ENCODE measurements around the gene CSF3R. TPM values are rescaled to one million over a fixed set of nuclear protein-coding genes. Genes with fewer than 3 reads are reported as not detected.

The CSF3R gene
- total RNA-seq, 1 donor from 2014 or later: not detected

GRCh38 chr1:36438715-36439114, 44.0 kb downstream of the CSF3R start:
- DNase-seq: no peak
- POLR2A ChIA-PET: no interaction called here
- intact Hi-C loops (cut with micrococcal nuclease): no loop called here
- no peaks in the 10 kb centered on the region for H3K27me3 Mint-ChIP-seq
- no peak for ATAC-seq (ENCODE audit: low read depth)
- H3K27ac Mint-ChIP-seq: no peak overlapping the region
- H3K4me1 Mint-ChIP-seq: no peaks in the 10 kb centered on the region
- CTCF ChIA-PET: no interaction called here
- no peaks in the 10 kb centered on the region for H3K36me3 Mint-ChIP-seq (ENCODE audit: low read depth)
- H3K9me3 Mint-ChIP-seq: no peaks in the 10 kb centered on the region
- no peak for TF ChIP-seq CTCF (IDR thresholded peaks at IDR 0.05)
- no peak overlapping the region for H3K4me3 Mint-ChIP-seq

GRCh38 chr1:36436821-36437220, 45.9 kb downstream of the CSF3R start:
- H3K27me3 Mint-ChIP-seq: no peaks in the 10 kb centered on the region
- no peak overlapping the region for H3K4me3 Mint-ChIP-seq
- no peak for TF ChIP-seq CTCF (IDR thresholded peaks at IDR 0.05)
- no peaks in the 10 kb centered on the region for H3K9me3 Mint-ChIP-seq
- POLR2A ChIA-PET: no interaction called here
- intact Hi-C loops (cut with micrococcal nuclease): no loop called here
- ATAC-seq (ENCODE audit: low read depth) (no peak), DNase-seq (no peak)
- CTCF ChIA-PET: no interaction called here
- H3K36me3 Mint-ChIP-seq (ENCODE audit: low read depth): no peaks in the 10 kb centered on the region
- H3K27ac Mint-ChIP-seq: no peak overlapping the region
- H3K4me1 Mint-ChIP-seq: no peaks in the 10 kb centered on the region

- no peaks in the 10 kb centered on the region for H3K9me3 Mint-ChIP-seq
- DNase-seq: no peak
- ChIA-PET CTCF (no interaction called here), POLR2A (no interaction called here)
- no peak for ATAC-seq (ENCODE audit: low read depth)
- no peaks in the 10 kb centered on the region for H3K4me1 Mint-ChIP-seq
- H3K27me3 Mint-ChIP-seq: no peaks in the 10 kb centered on the region
- TF ChIP-seq CTCF (IDR thresholded peaks at IDR 0.05): no peak
- H3K36me3 Mint-ChIP-seq (ENCODE audit: low read depth): no peaks in the 10 kb centered on the region
- H3K27ac Mint-ChIP-seq: no peak overlapping the region
- no peak overlapping the region for H3K4me3 Mint-ChIP-seq
- intact Hi-C loops (cut with micrococcal nuclease): no loop called here
Observed at GRCh38 chr1:36433102-36433501, 49.6 kb downstream of the CSF3R start.

GRCh38 chr1:36432616-36433015, 50.1 kb downstream of the CSF3R start:
- H3K4me1 Mint-ChIP-seq: no peaks in the 10 kb centered on the region
- POLR2A ChIA-PET: no interaction called here
- H3K4me3 Mint-ChIP-seq: no peak overlapping the region
- TF ChIP-seq CTCF (IDR thresholded peaks at IDR 0.05): no peak
- ATAC-seq (ENCODE audit: low read depth) (no peak), DNase-seq (no peak)
- intact Hi-C loops (cut with micrococcal nuclease): no loop called here
- CTCF ChIA-PET: no interaction called here
- no peaks in the 10 kb centered on the region for H3K27me3 Mint-ChIP-seq
- H3K27ac Mint-ChIP-seq: no peak overlapping the region
- H3K36me3 Mint-ChIP-seq (ENCODE audit: low read depth): no peaks in the 10 kb centered on the region
- no peaks in the 10 kb centered on the region for H3K9me3 Mint-ChIP-seq

GRCh38 chr1:36425791-36426190, 56.9 kb downstream of the CSF3R start:
- Mint-ChIP-seq H3K4me1 (peaks cover 2% of the 10 kb centered on the region), H3K27ac (no peak overlapping the region), H3K36me3 (ENCODE audit: low read depth) (no peaks in the 10 kb centered on the region), H3K9me3 (no peaks in the 10 kb centered on the region), H3K27me3 (no peaks in the 10 kb centered on the region), H3K4me3 (no peak overlapping the region)
- ATAC-seq (ENCODE audit: low read depth) (no peak), DNase-seq (no peak)
- ChIA-PET POLR2A (no interaction called here), CTCF (interaction anchor here (1.4 kb wide), 1 partner anchor 80 kb away, joined by 3 read pairs; no protein-coding TSS in a partner anchor)
- no peak for TF ChIP-seq CTCF (IDR thresholded peaks at IDR 0.05)
- intact Hi-C loops (cut with micrococcal nuclease): no loop called here
